NCI-H345 treated with DMSO at 0.1 percent for 48 hours (cell line): ENCODE results near the gene GMEB2.
"Not testable (repeated sequence)": the region's sequence is repeated elsewhere in the genome, so short reads cannot be mapped to it uniquely, and the experiment has no call there.

Source experiments
- DNase-seq: peaks from one replicate; lab custom pipeline; 2025; ENCODE audit not compliant: unreplicated experiment; lab: John Stamatoyannopoulos, UW

GMEB2 gene

DNA sequence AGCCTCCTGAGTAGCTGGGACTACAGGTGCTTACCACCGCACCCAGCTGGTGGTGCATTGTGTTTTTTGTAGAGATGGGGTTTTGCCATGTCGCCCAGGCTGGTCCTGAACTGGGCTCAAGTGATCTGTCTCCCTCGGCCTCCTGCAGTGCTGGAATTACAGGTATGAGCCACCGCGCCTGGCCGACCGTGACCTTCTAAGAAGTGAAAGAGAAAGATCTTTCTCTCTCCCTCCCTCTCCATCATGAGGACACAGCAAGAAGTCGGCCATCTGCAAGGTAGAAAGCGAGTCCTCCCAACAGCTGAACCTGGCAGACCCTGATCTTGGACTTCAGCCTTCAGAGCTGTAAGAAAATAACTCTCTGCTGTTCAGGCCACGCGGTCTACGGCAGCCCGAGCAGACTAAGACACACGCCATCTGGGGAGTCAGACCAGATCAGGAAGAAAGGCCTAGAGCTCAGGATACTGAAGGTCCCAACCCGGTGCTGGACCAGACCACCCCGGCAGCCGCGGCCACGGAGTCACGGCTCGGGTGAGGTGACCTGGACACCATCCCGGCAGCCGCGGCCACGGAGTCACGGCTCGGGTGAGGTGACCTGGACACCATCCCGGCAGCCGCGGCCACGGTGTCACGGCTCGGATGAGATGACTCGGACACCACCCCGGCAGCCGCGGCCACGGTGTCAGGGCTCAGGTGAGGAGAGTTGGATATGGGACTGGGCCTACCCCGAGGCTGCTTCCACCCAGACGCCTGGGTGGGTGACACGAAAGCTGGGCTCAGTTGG, 9.6 kb downstream of the GMEB2 start:
- no peak for DNase-seq

DNA sequence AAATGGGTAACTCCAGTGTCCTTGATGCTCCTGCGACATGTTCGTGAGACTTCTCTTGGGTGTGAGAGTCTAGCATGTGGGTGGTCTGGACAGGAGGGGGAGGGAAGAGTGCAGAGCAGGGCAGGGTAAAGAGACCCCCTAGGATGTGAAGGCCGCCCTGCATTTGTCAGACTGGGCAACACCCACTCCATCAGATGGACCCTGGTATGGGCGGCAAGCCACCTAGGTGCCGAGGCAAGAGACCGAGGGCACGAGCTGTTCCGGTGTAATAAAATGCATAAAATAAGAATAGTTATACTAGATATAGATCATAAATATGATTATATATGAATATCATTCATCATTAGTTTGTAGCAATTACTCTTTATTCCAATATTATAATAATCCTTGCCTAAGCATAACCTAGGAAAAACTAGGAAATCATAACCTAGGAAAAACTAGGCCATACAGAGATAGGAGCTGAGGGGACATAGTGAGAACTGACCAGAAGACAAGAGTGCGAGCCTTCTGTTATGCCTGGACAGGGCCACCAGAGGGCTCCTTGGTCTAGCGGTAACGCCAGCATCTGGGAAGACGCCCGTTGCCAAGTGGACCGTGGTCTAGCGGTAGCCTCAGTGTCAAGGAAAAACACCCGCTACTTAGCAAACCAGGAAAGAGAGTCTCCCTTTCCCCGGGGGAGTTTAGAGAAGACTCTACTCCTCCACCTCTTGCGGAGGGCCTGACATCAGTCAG, 12.9 kb downstream of the GMEB2 start:
- DNase-seq, result not testable (repeated sequence)

DNA sequence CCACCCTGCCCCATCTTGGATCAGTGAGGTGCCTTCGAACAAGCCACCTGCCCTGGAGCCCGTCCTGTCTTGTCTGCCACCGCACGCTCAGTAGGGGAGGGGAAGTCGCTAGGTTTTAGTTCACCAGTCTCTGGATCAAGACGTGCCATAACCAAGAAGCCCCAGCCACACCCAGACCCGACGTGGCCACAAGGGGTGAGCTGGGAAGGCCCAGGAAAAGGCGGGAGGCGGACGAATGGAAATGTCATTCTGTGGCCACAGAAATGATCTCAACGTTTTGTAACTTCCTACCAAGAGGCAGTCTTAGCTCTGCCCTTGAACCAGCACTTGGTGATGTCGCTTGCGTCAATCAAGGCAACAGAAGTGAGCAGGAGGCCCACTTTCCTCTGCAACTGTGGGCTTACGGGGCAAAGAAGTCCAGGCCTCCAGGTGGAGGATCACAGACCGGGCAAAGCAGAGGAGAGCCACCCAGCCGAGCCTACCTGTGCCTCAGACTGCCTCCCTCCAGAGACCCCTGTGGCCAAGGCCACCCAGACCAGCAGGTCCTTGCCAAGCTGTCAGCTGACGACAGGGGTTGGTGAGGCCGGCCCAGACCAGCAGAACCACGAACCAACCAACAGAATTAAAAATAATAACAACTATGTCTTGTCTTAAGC, 14.5 kb downstream of the GMEB2 start:
- DNase-seq, result no peak

DNA sequence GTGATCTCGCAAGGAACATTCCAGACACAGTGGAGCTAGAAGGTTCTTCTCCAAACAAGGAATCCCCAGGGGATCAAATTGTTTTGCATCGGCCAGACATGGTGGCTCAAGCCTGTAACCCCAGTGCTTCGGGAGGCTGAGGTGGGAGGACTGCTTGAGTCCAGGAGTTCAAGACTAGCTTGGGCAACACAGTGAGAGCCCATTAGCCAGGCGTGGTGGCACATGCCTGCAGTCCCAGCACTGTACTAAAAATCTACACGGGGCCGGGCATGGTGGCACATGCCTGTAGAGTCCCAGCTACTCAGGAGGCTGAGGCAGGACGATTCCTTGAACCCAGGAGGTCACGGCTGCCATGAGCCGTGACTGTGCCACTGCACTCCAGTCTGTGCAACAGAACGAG, 15.3 kb downstream of the GMEB2 start:
- DNase-seq, result no peak

DNA sequence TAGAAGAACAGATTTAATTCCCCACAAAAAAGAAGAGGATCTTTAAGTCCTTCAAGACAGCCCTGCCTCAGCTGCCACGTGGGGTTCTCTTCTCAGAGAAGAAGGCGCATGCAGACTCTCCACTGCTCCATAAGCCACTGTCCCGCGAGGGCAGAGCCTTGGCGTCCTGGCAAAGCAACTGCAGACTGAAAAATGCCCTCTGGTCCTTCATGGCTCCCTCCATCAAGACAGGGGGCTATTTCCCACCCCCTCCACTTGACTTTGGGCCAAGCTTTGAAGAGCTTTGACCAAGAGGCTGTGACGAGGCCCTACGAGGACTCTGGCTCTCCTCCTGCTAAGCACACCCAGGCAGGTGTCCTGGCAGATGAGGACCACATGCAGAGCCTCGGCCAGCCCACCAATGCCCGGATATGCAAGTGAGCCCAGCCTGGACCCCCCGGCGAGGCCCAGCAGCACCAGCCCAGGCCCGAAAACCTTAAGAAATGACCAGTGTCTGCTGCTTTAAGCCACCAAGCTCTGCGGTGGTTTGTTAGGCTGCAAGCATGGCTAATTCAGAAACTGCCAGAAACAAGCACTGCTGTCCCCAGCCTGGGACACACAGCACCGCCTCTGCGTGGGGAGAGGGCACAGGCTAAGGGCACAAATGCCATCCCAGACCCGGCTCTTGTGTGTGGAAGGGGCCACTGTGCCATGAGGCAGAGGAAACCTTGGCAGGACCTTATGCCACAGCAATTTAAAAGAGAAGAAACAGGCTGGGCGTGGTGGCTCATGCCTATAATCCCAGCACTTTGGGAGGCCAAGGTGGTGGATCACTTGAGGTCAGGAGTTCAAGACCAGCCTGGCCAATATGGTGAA, 16.1 kb downstream of the GMEB2 start:
- DNase-seq, result no peak

DNA sequence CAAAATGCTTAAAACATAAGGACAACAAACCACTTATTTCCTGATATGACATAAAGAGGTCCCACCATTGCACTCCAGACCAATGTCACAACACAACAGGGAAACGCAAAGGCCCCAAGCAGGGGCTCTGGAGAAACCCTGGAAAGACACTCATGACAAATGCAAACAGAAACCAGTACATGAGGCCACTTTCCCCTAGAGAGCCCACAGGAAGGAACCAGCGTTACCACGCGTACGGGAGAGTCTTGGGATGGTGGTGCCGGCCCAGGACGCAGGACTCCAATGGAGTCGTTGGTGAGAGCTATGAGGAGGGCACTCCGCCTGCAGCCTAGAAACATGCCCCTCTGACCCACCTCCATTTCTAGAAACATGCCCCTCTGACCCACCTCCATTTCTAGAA, 20.2 kb downstream of the GMEB2 start:
- DNase-seq, result no peak

DNA sequence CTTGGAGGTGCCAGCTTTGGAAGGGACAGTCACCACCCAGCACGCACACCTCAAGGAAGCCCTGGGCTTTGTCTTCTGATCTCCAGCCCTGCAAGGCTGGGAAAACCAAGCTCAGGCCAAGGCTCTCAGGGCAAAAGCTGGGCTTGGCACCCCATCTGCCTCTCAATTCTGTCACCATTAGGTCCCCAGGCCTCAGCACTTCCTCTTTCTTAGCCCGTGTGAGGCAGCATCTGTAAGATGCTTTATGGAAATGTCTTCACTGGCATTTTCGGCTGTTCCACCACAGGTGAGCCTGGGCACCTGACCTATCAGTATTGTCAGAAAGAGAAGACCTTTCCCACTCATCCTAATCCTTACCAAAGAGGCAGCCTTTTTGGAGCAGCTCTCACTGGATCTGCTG, 24.6 kb downstream of the GMEB2 start:
- DNase-seq, result no peak

DNA sequence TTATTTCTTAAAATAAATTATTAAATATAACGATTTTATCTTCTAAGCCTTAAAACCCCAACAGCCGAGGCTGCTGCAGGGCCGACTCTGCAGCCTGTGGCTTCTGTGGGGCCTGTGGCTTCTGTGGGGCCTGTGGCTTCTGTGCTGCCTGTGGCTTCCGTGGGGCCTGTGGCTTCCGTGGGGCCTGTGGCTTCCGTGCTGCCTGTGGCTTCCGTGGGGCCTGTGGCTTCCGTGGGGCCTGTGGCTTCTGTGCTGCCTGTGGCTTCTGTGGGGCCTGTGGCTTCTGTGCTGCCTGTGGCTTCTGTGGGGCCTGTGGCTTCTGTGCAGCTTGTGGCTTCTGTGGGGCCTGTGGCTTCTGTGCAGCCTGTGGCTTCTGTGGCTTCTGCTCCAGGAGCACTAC, 25.2 kb downstream of the GMEB2 start:
- not testable (repeated sequence) for DNase-seq

DNA sequence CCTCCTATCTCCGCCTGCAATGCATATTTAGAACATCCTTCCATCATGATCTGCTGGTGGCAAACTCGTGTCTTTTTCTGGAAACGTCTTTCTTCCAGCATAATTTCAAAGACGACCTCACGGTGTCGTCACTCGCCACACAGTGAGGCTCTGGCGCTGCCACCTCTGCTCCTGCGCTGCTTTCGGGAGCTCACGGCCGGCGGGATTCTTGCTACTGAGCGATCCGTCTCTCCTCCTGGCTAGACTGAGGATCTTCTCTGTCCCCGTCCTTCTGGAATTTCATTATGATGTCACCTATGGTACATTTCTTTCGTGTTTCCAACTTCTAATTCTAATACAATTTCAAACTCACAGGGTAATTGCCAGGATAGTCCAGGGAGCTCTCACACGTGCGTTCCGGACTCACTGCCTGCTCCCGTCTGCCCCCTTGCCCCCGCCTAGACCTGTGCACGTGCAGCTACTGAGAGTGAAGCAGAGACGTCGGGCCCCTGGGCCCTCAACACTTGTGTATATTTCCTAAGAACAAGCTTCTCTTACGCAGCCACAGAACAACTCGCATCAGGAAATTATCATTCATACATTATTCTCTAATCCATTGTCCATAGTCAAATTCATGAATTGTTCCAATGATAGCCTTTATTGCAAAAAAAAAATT, 27.4 kb downstream of the GMEB2 start:
- no peak for DNase-seq

DNA sequence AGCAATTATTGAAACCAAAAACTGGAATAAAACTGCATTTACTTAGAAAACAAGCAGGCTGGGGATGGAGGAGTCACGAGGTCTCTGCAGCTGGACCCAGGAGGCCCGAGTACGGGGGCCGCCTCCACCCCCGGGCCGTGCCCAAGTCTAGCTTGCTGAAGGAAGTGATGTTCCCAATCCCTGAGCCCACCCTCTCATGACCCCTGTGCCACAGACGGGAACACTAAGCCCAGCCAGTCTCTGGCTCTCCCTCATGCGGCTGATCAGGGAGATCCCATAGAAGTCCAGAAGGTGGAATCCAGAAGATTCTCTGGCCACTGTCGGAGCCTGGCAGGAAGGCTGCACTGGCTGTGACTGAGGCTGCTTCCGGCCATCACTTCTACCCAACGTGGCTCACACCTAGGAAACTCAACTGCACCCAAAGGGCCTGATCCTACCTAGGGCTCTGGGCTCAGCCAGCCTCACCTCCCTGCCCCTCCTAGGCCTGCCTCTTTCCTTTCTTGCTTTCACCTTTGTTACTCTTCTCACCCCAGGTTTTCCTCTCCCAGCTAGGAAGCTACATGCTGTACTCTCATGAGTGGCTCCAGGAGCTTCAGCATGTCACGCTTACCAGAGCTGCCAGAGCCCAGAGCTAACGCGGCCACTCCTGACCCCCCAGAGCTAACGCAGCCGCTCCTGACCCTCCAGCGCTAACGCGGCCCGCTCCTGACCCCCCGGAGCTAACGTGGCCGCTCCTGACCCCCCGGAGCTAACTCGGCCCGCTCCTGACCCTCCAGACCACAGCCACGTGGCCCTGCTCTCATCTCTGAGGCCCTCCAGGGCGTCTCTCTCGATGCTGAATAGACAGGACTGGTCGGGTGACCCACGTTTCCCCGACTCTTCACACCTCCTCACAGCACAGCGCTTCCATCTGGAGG, 28.2 kb downstream of the GMEB2 start:
- DNase-seq, result no peak

DNA sequence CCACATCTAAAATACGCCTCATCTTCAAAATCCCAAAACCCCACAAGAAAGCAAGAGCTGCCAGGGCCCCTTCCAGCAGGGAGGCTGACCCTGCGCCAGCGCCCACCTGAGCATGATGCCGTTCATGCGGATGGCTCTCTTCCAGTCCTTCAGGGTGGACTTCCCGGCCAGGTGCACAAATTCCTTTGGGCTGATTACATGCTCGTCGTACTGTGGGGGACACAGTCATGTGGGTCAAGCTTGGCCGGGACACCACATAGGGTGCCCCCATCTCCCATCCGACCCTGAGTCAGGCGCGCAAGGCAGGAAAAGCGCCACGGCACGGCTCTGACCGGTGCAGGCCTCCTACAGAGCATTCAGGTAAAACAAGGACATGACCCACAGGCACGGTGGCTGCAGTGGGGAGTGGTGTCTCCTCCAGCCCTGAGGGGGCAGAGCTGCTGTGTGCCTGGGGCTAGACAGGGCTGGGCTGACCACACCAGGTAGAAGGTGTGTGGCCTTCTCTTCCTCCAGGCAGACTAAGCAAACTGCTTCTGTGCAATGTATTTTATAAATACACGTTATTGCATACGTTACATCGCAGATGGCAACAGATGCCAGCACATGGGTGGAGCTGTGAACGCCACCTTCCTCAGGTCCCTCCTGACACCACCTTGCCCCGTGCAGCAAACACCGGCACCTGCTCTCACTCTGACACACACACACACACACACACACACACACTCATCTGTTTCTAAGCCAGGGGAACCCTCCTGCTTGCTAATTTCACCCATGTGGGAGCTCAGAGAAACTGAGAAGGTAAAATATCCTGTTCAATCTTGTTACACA, 29.0 kb downstream of the GMEB2 start:
- DNase-seq, result no peak

DNA sequence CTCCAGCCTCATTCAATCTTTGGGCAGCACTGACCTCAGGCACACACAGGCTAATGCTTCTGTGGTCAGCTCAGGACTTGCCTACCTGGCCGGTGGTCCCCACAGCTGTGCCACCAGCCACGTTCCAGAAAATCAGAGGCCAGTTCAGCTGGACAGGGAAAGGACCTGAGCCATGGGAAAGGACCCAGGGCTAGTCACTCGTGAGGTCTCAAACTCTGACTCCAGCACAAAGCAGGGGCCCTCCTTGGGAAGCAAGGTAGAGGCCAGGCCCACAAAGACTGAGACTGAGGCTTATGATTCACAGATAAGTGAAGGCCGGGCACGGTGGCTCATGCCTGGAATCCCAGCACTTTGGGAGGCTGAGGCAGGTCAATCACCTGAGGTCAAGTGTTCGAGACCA, 30.5 kb downstream of the GMEB2 start:
- no peak for DNase-seq

DNA sequence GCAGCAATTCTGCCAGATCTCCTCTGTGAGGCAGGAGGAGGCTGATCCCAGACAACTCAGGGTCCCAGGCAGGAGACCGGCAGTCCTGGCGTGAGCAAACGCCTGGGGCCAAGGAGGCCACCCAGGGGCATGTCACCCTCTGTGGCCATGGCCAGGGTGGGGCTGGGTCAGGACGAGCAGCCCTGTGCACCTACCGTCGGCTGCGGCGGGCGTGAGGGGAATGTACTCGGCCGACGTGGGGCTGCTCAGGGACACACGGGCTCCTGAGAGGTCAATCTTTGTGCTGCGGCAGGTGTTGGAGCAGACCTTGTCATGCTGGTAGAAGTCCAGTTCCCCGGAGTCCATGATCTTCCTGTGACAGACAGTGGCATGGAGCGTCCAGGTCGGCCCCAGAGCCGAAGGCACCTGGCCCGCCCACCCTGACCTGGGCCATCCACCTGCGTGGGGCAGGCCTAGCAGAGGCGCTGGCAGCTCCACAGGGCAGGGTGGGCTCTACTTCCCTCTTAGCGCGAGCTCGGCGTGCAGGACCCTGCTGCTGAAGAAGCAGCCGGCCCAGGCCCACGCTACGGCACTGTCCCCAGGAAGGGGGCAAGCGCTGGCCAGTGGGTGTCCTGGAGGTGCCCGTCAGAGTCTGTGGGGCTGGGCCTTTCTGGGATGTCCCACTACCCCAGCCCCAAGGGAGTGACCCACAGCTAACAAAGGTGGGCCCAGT, 31.3 kb downstream of the GMEB2 start:
- DNase-seq, result no peak

DNA sequence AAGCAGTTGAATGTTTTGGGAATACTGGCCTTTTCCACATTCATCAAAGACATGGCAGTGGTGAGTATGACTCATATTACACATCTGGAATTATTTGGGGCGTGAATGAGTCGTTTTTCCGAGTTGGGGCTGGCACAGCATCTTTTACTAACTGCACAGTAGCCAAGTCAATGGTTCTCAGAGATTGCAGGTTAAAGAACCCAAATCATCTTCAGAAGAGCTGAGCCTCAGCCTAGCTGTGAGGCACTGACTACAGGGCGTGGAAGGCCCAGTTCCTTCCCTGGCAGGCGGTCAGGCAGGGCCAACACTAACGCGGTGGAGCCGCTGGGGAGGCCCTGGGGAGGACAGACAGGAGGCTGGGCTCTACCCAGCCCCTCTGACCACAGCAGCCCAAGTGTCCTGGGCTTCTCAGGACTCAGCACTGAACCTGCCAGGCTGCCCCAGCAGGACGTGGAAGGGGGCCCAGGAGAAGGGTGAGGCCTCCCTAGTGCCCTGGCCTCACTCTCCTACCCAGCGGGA, 32.8 kb downstream of the GMEB2 start:
- no peak for DNase-seq

DNA sequence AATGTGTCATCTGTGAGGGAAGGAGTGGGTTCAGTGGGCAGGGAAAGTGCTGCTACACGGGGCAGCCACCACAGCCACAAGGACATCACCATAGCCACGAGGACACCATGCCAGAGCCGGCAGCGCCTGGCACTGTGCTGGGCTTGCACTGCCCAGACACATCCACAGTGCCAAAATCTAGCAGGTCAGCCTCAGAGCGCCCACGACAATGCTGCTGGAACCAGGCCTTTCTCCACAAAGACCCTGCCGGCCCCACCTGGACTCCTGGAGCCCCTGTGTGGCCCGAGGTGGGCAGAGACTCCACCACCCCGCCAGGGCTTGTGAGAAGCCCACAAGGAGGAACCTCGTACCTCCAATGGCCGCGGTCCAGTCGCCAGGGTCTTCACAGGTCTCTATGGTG, 34.2 kb downstream of the GMEB2 start:
- DNase-seq, result no peak

DNA sequence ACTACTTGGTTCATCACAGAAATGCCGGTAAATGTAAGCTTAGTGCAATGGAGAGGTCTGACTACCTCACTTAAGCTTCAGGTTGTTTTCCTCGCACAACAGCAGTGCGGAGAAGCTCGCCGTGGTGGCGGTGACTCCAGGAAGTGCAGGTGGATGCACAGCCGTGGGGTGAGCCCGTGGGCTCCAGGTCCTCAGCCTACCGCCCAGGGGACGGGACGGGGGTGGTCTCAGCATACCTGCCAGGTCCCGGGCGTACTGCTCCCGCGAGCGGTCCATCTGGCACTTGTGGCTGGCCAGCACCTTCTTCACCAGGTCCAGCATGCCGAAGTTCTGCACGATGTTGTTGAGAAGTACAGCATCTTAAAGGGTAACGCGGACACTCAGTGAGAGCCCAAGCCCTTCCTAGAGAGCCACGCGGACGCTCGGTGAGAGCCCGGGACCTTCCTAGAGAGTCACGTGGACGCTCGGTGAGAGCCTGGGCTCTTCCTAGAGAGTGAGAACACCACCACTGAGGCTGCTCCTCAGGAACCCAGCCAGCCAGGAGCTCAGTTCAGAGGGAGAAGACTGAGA, 35.0 kb downstream of the GMEB2 start:
- no peak for DNase-seq

DNA sequence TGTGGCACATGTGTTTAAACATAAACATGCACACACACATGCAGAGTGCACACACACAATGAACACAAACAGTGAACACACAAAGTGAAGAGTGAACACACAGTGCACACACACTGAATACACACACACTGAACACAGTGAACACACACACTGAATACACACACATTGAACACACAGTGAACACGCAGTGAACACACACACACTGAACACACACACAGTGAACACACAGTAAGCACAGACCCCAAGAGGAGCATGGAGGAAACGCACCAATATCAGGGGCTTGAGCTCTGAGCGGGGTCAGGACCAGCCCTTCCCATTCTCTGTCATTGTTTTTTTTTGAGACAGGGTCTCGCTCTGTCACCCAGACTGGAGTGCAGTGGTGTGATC, 35.8 kb downstream of the GMEB2 start:
- no peak for DNase-seq
